GM21360 (cell line): ENCODE data around the gene GPSM1.

Source experiments
- ATAC-seq: cut with Tn5 transposase; IDR thresholded peaks from one replicate; pipeline ENCODE4 v1.9.1; 2021; ENCODE audit warnings: mild to moderate bottlenecking, moderate library complexity; ENCODE audit not compliant: unreplicated experiment

GPSM1 gene

GRCh38 chr9:136304456-136304855, 22.9 kb upstream of the GPSM1 start:
- ATAC-seq = no peak

DNA sequence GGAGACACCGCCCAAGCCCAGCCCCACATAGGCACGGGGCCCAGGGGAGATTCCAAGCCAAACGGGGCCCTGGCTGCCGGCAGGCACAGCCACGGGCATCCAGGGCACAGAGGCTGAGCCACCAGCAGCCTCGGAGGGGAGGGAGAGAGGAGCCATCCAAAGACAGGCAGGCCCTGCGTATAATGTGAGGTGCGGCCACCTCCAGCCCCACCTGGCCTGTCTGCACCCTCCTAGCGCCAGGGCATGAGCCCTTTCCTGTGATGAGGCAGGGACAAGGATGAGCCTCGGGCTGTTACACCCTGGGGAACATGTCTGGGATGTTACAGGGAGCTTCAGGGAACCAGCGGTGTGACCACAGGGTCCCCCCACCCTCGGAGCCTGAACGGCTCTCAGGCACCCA, 22.4 kb upstream of the GPSM1 start:
- no peak for ATAC-seq

DNA sequence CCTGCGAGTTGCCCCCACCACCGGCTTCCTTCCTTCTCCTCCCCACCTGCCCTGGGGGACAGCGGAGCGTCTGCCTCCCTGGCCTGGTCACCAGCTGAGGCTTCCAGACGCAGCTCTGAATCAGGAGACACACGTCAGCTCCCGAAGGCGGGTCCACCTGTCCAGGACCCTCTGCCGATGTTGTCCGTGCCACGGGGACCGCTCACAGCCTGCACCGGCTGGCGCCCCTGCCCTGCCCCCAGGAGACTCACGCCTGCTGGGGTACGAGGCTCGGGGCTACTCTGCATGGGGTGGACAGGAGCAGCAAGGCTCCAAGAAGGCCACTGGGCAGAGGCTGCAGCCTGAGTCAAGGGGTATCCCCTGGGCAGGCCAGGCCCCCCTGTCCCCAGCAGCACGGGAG, 21.5 kb upstream of the GPSM1 start:
- ATAC-seq = no peak

- no peak for ATAC-seq
These were observed 20.8 kb upstream of the GPSM1 start for GRCh38 chr9:136306211-136307208.

DNA sequence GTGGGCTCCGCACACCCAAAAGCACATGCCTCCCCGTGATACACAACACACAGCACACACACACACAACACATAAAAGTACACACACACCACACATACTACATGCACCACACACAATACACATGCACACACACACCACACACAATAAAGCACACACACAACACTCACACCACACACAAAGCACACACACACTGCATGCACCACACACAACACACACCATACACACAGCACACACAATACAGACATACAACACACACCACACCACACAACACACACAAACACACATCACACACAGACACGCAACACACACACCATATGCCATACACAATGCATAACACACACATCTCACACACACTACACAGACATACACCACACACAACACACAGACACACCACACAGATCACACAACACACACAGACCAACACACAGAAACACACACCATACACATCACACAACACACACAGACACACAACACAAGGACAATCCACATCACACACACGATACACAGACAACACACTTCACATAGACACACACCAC, 20.1 kb upstream of the GPSM1 start:
- no peak for ATAC-seq

DNA sequence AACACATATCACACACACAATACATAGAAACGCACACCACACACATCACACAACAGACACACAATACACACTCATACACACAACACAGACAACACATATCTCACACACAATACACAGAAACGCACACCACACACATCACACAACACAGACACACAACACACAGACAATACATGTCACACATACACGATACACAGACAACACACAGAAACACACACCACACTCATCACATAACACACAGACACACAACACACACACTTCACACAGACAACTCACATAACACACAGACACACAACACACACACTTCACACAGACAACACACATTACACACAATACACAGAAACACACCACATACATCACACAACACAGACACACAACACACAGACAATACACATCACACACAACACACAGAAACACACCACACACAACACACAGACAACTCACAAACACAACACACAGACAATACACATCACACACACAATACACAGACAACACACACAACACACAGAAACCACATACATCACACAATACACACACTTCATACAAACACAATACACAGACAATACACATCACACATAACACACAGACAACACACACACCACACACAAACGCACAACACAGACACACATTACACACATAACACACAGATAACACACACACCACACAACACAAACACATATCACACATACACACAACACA, 19.2 kb upstream of the GPSM1 start:
- no peak for ATAC-seq

DNA sequence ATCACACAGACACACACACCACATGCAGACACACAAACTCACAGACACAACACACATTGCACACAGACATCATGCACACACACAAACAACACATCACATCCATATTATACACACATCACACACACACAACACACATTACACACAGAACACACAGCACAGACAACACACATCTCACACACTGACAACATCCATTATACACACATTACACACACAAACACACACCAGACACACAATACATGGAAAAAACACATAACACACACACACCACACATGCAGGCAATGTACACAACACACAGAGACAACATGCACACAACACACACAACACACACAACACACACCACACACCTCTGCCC, 18.7 kb upstream of the GPSM1 start:
- ATAC-seq = no peak

DNA sequence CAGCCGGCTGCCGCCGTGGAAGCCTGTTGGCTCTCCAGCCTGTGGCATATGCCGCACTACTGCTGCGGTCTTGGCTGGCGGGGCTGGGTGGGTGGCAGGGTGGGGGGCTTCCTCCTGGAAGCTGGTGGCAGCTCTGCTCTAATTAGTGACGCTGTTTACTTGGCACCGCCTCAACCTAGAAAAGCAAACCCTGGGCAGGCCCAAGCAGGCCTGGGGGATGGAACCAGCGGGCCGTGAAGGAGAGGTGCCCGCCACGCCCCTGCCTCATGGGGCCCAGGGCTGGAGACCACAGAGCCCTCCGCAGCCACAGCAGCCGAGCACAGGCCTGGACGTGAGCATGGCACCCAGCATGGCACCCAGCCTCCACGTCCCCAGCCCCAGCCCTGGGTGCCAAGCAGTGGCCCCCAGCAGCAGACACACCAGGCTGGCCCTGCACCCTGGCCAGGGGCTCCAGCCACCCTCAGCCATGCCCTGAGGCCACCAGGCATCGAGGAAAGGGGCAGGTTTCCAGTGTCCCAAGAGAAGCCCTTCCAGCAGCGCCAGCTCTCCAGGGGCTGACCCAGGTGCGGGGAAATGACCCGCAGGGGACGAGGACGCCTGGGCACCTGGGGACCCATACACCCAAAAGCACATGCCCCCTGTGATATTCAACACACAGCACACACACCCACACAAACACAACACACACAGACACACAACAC, 18.1 kb upstream of the GPSM1 start:
- no peak for ATAC-seq

DNA sequence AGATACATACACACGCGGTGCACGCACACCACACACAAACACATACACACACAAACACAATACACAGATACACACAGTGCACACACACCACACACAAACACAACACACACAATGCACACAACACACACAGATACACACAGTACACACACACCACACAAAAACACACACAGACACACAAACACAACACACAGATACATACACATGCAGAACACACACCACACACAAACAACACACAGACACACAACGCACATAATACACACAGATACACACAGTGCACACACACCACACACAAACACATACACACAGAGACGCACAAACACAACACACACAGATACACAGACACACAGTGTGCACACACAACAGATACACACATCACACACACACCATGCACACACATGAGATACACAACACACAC, 17.5 kb upstream of the GPSM1 start:
- no peak for ATAC-seq

- ATAC-seq = no peak
These were observed 16.9 kb upstream of the GPSM1 start for GRCh38 chr9:136310273-136311030.

GRCh38 chr9:136311051-136312008, 16.0 kb upstream of the GPSM1 start:
- ATAC-seq = no peak

DNA sequence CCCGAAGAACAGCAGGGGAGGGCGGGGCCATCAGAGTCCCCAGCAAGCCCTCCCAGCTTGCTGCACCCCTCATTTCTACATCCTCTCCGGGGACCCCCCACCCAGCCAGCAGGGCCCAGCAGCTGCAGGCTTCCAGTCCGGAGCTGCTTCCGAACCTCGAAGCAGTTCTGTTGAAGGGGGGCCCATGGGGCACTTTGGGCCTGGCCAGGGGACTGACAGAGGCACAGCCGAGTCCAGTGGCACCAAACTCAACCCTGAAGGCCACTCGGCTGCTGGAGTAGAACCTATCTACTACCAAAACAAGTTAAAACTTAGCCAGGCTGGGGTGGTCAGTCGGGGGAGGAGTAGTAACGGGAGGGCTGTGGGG, 15.3 kb upstream of the GPSM1 start:
- no peak for ATAC-seq

DNA sequence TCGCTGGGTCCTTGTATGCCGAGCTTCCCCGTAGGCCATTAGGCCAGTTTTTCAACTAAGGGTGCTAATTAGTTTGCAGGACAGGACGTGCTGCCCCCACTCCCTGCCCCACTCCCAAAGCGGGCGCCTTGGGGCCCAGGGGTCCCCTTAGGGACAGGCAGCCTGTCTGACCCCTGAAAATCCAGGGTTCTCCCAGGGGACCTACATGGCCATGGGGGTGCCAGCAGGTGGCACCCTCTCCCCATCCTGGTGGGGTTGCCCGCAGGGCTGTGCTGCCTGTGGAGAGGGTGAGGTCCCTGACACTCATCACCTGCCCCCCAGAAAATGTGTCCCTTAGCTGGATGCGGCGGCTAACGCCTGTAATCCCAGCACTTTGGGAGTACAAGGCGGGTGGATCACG, 14.9 kb upstream of the GPSM1 start:
- ATAC-seq = no peak

- no peak for ATAC-seq
These were observed 14.0 kb upstream of the GPSM1 start for GRCh38 chr9:136313111-136314055.

- ATAC-seq = no peak
These were observed 13.3 kb upstream of the GPSM1 start for GRCh38 chr9:136314056-136314416.

DNA sequence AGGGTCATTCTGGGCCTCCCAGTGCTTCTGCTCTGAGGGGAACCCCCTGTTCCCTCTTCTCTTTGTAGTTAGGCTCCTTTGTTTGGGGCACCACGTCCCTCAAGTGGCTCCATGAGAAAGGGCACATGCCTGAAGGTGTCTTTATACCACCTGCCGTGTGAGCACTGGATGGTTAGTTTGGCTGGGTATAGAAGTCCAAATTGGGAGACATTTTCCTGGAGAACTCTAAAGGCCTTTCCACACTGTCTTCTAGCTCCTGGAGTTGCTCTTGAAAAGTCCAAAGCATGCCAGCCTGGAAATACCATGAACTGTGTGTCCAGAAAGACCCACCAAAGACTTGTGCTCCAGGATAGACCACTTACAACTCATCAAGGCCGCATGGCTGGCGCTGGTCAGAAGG, 12.4 kb upstream of the GPSM1 start:
- no peak for ATAC-seq

DNA sequence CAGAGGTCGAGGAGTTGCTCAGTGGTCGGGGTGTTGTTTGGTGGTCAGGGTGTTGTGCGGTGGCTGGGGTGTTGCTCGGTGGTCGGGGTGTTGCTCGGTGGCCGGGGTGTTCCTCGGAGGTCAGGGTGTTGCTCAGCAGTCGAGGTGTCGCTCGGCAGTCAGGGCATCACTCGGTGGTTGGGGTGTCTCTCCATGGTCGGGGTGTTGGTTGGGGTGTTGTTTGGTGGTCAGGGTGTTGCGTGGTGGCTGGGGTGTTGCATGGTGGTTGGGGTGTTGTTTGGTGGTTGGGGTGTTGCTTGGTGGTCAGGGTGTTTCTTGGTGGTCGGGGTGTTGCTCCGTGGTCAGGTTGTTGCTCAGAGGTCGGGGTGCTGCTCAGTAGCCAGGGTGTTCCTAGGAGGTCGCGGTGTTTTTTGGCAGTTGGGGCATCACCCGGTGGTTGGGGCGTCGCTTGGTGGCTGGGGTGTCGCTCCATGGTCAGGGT, 11.0 kb upstream of the GPSM1 start:
- ATAC-seq = no peak

- ATAC-seq = no peak
These were observed 10.3 kb upstream of the GPSM1 start for GRCh38 chr9:136316896-136317676.
